ENCODE measurements around the gene DGKQ. TPM values are rescaled to one million over a fixed set of nuclear protein-coding genes. Genes with fewer than 3 reads are reported as not detected.

DGKQ gene
- total RNA-seq, 1 donor from 2014 or later: 17.9 TPM

- H3K4me3 ChIP-seq (ENCODE audit: low read depth, low read length): no peak overlapping the region
- H3K36me3 ChIP-seq (ENCODE audit: control insufficient read depth, insufficient read depth, low read length): peaks cover 4% of the 10 kb centered on the region
- DNase-seq (ENCODE audit: low read depth): no peak
- no peak for FAIRE-seq
- TF ChIP-seq CTCF (IDR thresholded peaks at IDR 0.05; ENCODE audit: insufficient read depth, low read length, severe bottlenecking): no peak
- H3K27me3 ChIP-seq (ENCODE audit: control insufficient read depth, insufficient read depth, low read length): no peaks in the 10 kb centered on the region
Observed at GRCh38 chr4:917992-918391, 55.4 kb downstream of the DGKQ start.

DNA sequence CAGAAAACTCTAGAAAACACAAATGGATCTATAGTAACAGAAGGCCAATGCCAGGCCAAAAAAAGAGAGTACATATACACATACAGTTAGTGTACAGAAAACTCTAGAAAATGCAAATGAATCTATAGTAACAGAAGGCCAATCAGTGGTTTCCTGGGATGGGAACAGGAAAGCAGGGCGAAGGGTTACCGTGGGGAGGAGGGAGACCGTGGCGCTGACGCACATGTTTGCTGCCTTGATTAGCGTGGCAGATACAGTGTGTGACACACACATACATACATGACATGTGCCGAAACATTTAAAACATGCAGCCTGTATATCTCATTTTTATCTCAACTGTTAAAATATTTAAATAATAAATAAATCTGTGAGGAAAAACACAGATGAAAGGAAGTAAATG is 55.9 kb downstream of the DGKQ start:
- H3K27me3 ChIP-seq (ENCODE audit: control insufficient read depth, insufficient read depth, low read length): no peaks in the 10 kb centered on the region
- no peak for TF ChIP-seq CTCF (IDR thresholded peaks at IDR 0.05; ENCODE audit: insufficient read depth, low read length, severe bottlenecking)
- no peak overlapping the region for H3K4me3 ChIP-seq (ENCODE audit: low read depth, low read length)
- H3K36me3 ChIP-seq (ENCODE audit: control insufficient read depth, insufficient read depth, low read length): peaks cover 1% of the 10 kb centered on the region
- FAIRE-seq (no peak), DNase-seq (ENCODE audit: low read depth) (no peak)

DNA sequence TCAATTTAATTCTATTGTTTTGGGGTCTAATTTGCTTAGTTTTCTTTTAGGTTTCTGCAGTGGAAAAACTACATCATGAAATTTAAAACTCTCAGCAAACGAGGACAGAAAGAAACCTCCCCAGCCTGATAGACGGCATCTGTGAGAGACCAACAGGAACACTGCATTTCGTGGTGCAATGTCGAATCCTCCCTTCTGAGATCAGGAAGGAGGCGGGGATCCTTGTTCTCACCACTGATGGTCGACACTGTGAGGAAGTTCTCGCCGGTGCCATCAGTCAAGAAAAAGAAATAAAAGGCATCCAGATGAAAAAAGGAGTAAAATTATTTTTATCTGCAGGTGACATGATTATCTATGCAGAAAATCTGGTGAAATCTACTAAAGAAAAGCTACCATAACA is 57.8 kb downstream of the DGKQ start:
- H3K36me3 ChIP-seq (ENCODE audit: control insufficient read depth, insufficient read depth, low read length): peaks cover 9% of the 10 kb centered on the region
- FAIRE-seq: no peak
- no peak overlapping the region for H3K4me3 ChIP-seq (ENCODE audit: low read depth, low read length)

GRCh38 chr4:915041-915474 is 58.3 kb downstream of the DGKQ start:
- Histone ChIP-seq H3K27me3 (ENCODE audit: control insufficient read depth, insufficient read depth, low read length) (no peaks in the 10 kb centered on the region), H3K4me3 (ENCODE audit: low read depth, low read length) (no peak overlapping the region), H3K36me3 (ENCODE audit: control insufficient read depth, insufficient read depth, low read length) (peaks cover 10% of the 10 kb centered on the region)
- DNase-seq (ENCODE audit: low read depth) (no peak), FAIRE-seq (no peak)
- TF ChIP-seq CTCF (IDR thresholded peaks at IDR 0.05; ENCODE audit: insufficient read depth, low read length, severe bottlenecking): no peak

More for the DNA sequence above, 57.8 kb downstream of the DGKQ start:
- no peak for DNase-seq (ENCODE audit: low read depth)
- H3K27me3 ChIP-seq (ENCODE audit: control insufficient read depth, insufficient read depth, low read length): no peaks in the 10 kb centered on the region
- TF ChIP-seq CTCF (IDR thresholded peaks at IDR 0.05; ENCODE audit: insufficient read depth, low read length, severe bottlenecking): no peak

GRCh38 chr4:914531-914930 is 58.8 kb downstream of the DGKQ start:
- TF ChIP-seq CTCF (IDR thresholded peaks at IDR 0.05; ENCODE audit: insufficient read depth, low read length, severe bottlenecking): no peak
- no peak for DNase-seq (ENCODE audit: low read depth)
- peaks cover 13% of the 10 kb centered on the region for H3K36me3 ChIP-seq (ENCODE audit: control insufficient read depth, insufficient read depth, low read length)
- no peaks in the 10 kb centered on the region for H3K27me3 ChIP-seq (ENCODE audit: control insufficient read depth, insufficient read depth, low read length)
- no peak overlapping the region for H3K4me3 ChIP-seq (ENCODE audit: low read depth, low read length)
- FAIRE-seq: no peak

- no peak for TF ChIP-seq CTCF (IDR thresholded peaks at IDR 0.05; ENCODE audit: insufficient read depth, low read length, severe bottlenecking)
- Histone ChIP-seq H3K4me3 (ENCODE audit: low read depth, low read length) (no peak overlapping the region), H3K27me3 (ENCODE audit: control insufficient read depth, insufficient read depth, low read length) (no peaks in the 10 kb centered on the region), H3K36me3 (ENCODE audit: control insufficient read depth, insufficient read depth, low read length) (peaks cover 14% of the 10 kb centered on the region)
- DNase-seq (ENCODE audit: low read depth) (no peak), FAIRE-seq (no peak)
Observed at GRCh38 chr4:913280-913618, 60.1 kb downstream of the DGKQ start.

All from bronchial epithelial cell (primary cell).